Naive thymus-derived CD4-positive, alpha-beta T cell (primary cell): ENCODE measurements around the gene CTSZ. TPM values are rescaled to one million over a fixed set of nuclear protein-coding genes. Genes with fewer than 3 reads are reported as not detected.
"Not testable (repeated sequence)": the region's sequence is repeated elsewhere in the genome, so short reads cannot be mapped to it uniquely, and the experiment has no call there.

ENCODE experiments used
- ATAC-seq: fragments of 150-1000 bp; cut with Tn5 transposase; 2 replicates; pipeline ENCODE4 v1.10.0; 2021; ENCODE audit warnings: mild to moderate bottlenecking, moderate library complexity
- CTCF ChIA-PET: fragments of 350-600 bp; sonication (Branson Sonifier 250); formaldehyde crosslinking; loops from one replicate; lab custom pipeline; 2021; ENCODE audit warnings: antibody characterized with exemption; lab: Charles Lee
- POLR2A ChIA-PET: fragments of 350-600 bp; sonication (Branson Sonifier 250); formaldehyde crosslinking; loops from one replicate; lab custom pipeline; 2021; ENCODE audit warnings: antibody characterized with exemption, inconsistent platforms; lab: Charles Lee
- DNase-seq, 9 donors: peaks; one replicate each; pipeline versions ENCODE4 v3.0.0 to v3.0.0-alpha.2; 2020 to 2022; ENCODE audit warnings: mixed read lengths in 1 of 9
- H3K27ac ChIP-seq: one replicate; pipeline ENCODE4 v1.7.0; 2013; ENCODE audit warnings: mild to moderate bottlenecking, low read depth, low read length, moderate library complexity
- H3K27me3 ChIP-seq, 2 donors: one replicate each; pipeline ENCODE4 v1.7.0; 2013; ENCODE audit warnings: low read length in 2 of 2, mild to moderate bottlenecking in 2 of 2, moderate library complexity in 2 of 2; ENCODE audit not compliant: control insufficient read depth in 2 of 2, insufficient read depth in 2 of 2
- H3K36me3 ChIP-seq, 3 experiments: 1 replicate in 2 of 3; 2 replicates in 1 of 3; pipeline ENCODE4 v1.7.0; 2013; ENCODE audit warnings: low read length in 3 of 3, mild to moderate bottlenecking in 3 of 3, moderate library complexity in 1 of 3; ENCODE audit not compliant: insufficient read depth in 3 of 3, control insufficient read depth in 2 of 3
- H3K4me1 ChIP-seq, 2 donors: one replicate each; pipeline ENCODE4 v1.7.0; 2013; ENCODE audit warnings: low read length in 2 of 2, mild to moderate bottlenecking in 2 of 2, moderate library complexity in 1 of 2; ENCODE audit not compliant: control insufficient read depth in 2 of 2, insufficient read depth in 2 of 2
- H3K4me3 ChIP-seq: 2 replicates; pipeline ENCODE4 v1.7.0; 2013; ENCODE audit warnings: mild to moderate bottlenecking, low read length
- H3K9me3 ChIP-seq, 3 experiments: 1 replicate in 2 of 3; 2 replicates in 1 of 3; pipeline ENCODE4 v1.7.0; 2013; ENCODE audit warnings: low read length in 3 of 3; ENCODE audit not compliant: control insufficient read depth in 2 of 3
- H3K27ac Mint-ChIP-seq, 9 donors: one replicate each; pipeline ENCODE4 v1.8.0; 2020 to 2022; ENCODE audit warnings: mixed read lengths in 9 of 9, mild to moderate bottlenecking in 8 of 9, moderate library complexity in 5 of 9, inconsistent platforms in 2 of 9
- H3K27me3 Mint-ChIP-seq, 5 donors: one replicate each; pipeline ENCODE4 v1.8.0; 2021 to 2022; ENCODE audit warnings: mixed read lengths in 5 of 5, mild to moderate bottlenecking in 1 of 5
- H3K36me3 Mint-ChIP-seq, 5 donors: one replicate each; pipeline ENCODE4 v1.8.0; 2020 to 2022; ENCODE audit warnings: mixed read lengths in 5 of 5, mild to moderate bottlenecking in 3 of 5, inconsistent platforms in 1 of 5
- H3K4me1 Mint-ChIP-seq, 7 donors: one replicate each; pipeline ENCODE4 v1.8.0; 2020 to 2022; ENCODE audit warnings: mixed read lengths in 7 of 7, mild to moderate bottlenecking in 3 of 7, inconsistent platforms in 1 of 7
- H3K4me3 Mint-ChIP-seq, 10 donors: one replicate each; pipeline ENCODE4 v1.8.0; 2020 to 2022; ENCODE audit warnings: mild to moderate bottlenecking in 10 of 10, mixed read lengths in 10 of 10, moderate library complexity in 6 of 10, inconsistent platforms in 2 of 10
- H3K9me3 Mint-ChIP-seq, 11 donors: one replicate each; pipeline ENCODE4 v1.8.0; 2020 to 2022; ENCODE audit warnings: mixed read lengths in 11 of 11, mild to moderate bottlenecking in 4 of 11, inconsistent platforms in 1 of 11, moderate library complexity in 1 of 11
- intact Hi-C, 2 donors: fragments of 100-400 bp; cut with micrococcal nuclease; formaldehyde crosslinking; loops; one replicate each; pipeline ENCODE4 v1.15.1; 2023
- polyA plus RNA-seq, 2 donors: library from polyadenylated mRNA; unstranded; fragments of 300-500 nt; fragmentation: Illumina TruSeq; gene quantifications; one replicate each; pipeline ENCODE4 v1.2.3, GENCODE V29; 2021
- total RNA-seq, 6 experiments: library from RNA in 5 of 6; stranded (reverse) in 5 of 6; gene quantifications; 1 replicate in 5 of 6; 2 replicates in 1 of 6; pipeline ENCODE4 v1.2.3 and lab custom pipeline; 2021 to 2026

The CTSZ gene
- total and polyA plus RNA-seq, 7 experiments from 2014 or later, result 1.0 to 165 (median 29.9) TPM

DNA sequence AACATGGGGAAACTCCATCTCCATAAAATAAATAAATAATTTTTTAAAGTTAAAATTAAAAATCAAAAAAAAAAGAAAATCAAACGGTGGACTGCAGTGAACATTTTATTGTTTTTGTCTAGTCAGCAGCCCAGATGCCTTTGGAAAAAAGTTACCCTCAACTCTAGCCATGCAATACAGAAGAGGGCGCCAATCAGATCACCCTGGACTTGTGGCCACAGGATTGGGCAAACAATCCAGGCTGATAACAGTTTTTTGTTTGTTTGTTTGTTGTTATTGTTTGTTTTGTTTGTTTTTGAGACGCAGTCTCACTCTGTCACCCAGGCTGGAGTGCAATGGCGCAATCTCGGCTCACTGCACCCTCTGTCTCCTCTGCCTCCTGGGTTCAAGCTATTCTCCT lies 56.5 kb downstream of the CTSZ start:
- intact Hi-C loops, result no loop called here
- Histone ChIP-seq H3K4me3 (no peak overlapping the region), H3K36me3 (no peaks in the 10 kb centered on the region), H3K4me1 (no peaks in the 10 kb centered on the region), H3K9me3 (no peaks in the 10 kb centered on the region), H3K27ac (no peak overlapping the region), H3K27me3 (no peaks in the 10 kb centered on the region)
- POLR2A ChIA-PET, result no interaction called here
- no peak for ATAC-seq
- Mint-ChIP-seq H3K4me3 (no peak overlapping the region), H3K27ac (no peak overlapping the region), H3K36me3 (no peaks in the 10 kb centered on the region), H3K27me3 (peaks cover 0 to 25% (median 4%) of the 10 kb centered on the region in 5 donors), H3K9me3 (peaks cover 0 to 3% (median 0%) of the 10 kb centered on the region in 11 donors), H3K4me1 (peaks cover 0 to 1% (median 0%) of the 10 kb centered on the region in 7 donors)
- CTCF ChIA-PET, result no interaction called here
- DNase-seq, result no peak

GRCh38 chr20:58947797-58948388 lies 59.2 kb downstream of the CTSZ start:
- ATAC-seq, H3K4me1 ChIP-seq, H3K27ac ChIP-seq, CTCF ChIA-PET, POLR2A ChIA-PET, H3K36me3 Mint-ChIP-seq, H3K9me3 Mint-ChIP-seq, H3K4me3 Mint-ChIP-seq, DNase-seq, H3K4me3 ChIP-seq, H3K9me3 ChIP-seq, H3K36me3 ChIP-seq, intact Hi-C loops, H3K27me3 ChIP-seq, H3K4me1 Mint-ChIP-seq, H3K27ac Mint-ChIP-seq: not testable (repeated sequence)
- H3K27me3 Mint-ChIP-seq, result peaks cover 0 to 20% (median 4%) of the 10 kb centered on the region in 5 donors

DNA sequence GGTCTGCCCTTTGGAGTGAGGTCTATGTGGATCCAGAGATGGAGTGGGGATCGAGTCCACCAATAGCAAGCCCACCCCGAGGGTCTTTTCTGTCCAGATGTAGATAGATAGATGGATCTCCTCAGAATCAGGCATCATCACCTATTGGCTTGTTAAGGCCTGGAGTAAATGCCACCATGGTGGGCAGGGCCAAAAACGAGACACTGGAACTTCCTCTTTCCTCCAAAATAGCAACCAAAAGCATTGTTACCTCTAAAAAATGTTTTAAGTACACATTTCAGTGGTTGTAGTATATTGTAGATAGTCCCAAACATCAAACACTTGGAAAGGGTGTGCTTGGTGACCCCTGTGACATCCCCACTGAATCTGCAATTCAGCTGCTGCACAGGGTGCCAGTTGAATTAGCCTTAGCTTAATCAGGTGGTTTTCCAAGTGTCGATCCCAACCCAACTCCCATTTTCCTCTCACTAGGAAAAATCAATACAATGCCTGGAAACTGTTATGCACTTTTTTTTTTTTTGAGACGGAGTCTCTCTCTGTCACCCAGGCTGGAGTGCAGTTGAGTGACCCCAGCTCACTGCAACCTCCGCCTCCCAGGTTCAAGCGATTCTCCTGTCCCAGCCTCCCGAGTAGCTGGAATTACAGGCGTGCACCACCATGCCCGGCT lies 61.0 kb downstream of the CTSZ start:
- no peak for ATAC-seq
- CTCF ChIA-PET, result no interaction called here
- intact Hi-C loops, result no loop called here
- no peaks in the 10 kb centered on the region for H3K4me1 ChIP-seq
- no peaks in the 10 kb centered on the region for H3K9me3 ChIP-seq
- peaks cover 0 to 16% (median 4%) of the 10 kb centered on the region in 5 donors for H3K27me3 Mint-ChIP-seq
- no peaks in the 10 kb centered on the region for H3K36me3 ChIP-seq
- H3K27me3 ChIP-seq, result no peaks in the 10 kb centered on the region
- H3K9me3 Mint-ChIP-seq, result no peaks in the 10 kb centered on the region
- H3K4me3 ChIP-seq, result no peak overlapping the region
- no peak overlapping the region for H3K27ac Mint-ChIP-seq
- H3K36me3 Mint-ChIP-seq, result no peaks in the 10 kb centered on the region
- DNase-seq, result no peak
- POLR2A ChIA-PET, result interaction anchor here (0.6 kb wide), 1 partner anchor 69 kb away, joined by 4 read pairs; no protein-coding TSS in a partner anchor
- no peak overlapping the region for H3K4me3 Mint-ChIP-seq
- H3K4me1 Mint-ChIP-seq, result peaks cover 0 to 1% (median 0%) of the 10 kb centered on the region in 7 donors
- no peak overlapping the region for H3K27ac ChIP-seq

Other genes with a start within 250 kb of the CTSZ start
- 1 to 10 TPM in 3 of 5 experiments, under 1 TPM in 2; 0.13 to 2.0 (median 1.5) TPM for gene GNAS-AS1, start 156.4 kb downstream of the CTSZ start, total RNA-seq
- not detected for gene GNAS-AS1, start 156.4 kb downstream of the CTSZ start, polyA plus RNA-seq
- gene GNAS, start 154.5 kb downstream of the CTSZ start, total RNA-seq, result 100 to 1,000 TPM; 694 to 907 (median 775) TPM
- gene GNAS, start 154.5 kb downstream of the CTSZ start, polyA plus RNA-seq, result 100 to 1,000 TPM; 147 to 221 TPM
- 10 to 100 TPM; 84.5 to 96.1 (median 90.8) TPM for gene NELFCD, start 26.0 kb downstream of the CTSZ start, total RNA-seq
- gene NELFCD, start 26.0 kb downstream of the CTSZ start, polyA plus RNA-seq, result 10 to 100 TPM; 65.0 to 81.6 TPM
- 1 to 10 TPM in 1 of 5 experiments, under 1 TPM in 1, not detected in 3; 0.98 to 9.5 TPM for gene TUBB1, start 12.2 kb upstream of the CTSZ start, total RNA-seq
- gene TUBB1, start 12.2 kb upstream of the CTSZ start, polyA plus RNA-seq, result under 1 TPM; 0.14 to 0.22 TPM
- gene ATP5F1E, start 25.1 kb upstream of the CTSZ start, total RNA-seq, result 10 to 100 TPM; 57.0 to 81.7 (median 67.4) TPM
- 10 to 100 TPM; 31.4 to 75.7 TPM for gene ATP5F1E, start 25.1 kb upstream of the CTSZ start, polyA plus RNA-seq
- gene PRELID3B, start 35.5 kb upstream of the CTSZ start, total RNA-seq, result 10 to 100 TPM; 37.1 to 70.4 (median 44.0) TPM
- 10 to 100 TPM; 17.6 to 27.4 TPM for gene PRELID3B, start 35.5 kb upstream of the CTSZ start, polyA plus RNA-seq
- 10 to 100 TPM in 4 of 5 experiments, 1 to 10 TPM in 1; 8.5 to 37.8 (median 35.5) TPM for gene ZNF831, start 156.6 kb upstream of the CTSZ start, total RNA-seq
- gene ZNF831, start 156.6 kb upstream of the CTSZ start, polyA plus RNA-seq, result 1 to 10 TPM; 5.6 to 7.8 TPM